ENCODE data around the gene TCEAL2. TPM values are rescaled to one million over a fixed set of nuclear protein-coding genes. Genes with fewer than 3 reads are reported as not detected.
"Not testable (repeated sequence)": the region's sequence is repeated elsewhere in the genome, so short reads cannot be mapped to it uniquely, and the experiment has no call there.

Gene TCEAL2
- total and polyA plus RNA-seq, 2 experiments from 2014 or later = 9.1 to 45.9 TPM

DNA sequence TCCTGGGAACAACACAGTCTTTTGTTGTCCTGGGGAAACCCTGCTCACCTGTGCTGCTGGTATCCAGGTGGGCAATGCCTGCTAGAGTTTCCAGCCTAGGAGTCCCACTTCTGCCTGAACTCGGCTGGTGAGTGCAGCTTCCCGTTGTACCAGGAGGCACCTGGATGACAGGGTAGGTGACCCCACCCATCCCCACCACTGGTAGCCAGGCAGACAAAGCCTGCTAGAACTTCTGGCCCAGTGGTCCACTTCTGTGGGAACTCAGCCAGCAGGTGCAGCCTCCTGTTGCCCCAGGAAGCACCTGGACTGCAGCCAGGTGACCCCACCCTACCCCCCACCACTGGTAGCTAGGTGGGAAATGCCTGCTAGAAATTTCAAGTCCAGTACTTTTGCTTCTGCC is 9.7 kb upstream of the TCEAL2 start (continued):
- TF ChIP-seq, protein P1, sequence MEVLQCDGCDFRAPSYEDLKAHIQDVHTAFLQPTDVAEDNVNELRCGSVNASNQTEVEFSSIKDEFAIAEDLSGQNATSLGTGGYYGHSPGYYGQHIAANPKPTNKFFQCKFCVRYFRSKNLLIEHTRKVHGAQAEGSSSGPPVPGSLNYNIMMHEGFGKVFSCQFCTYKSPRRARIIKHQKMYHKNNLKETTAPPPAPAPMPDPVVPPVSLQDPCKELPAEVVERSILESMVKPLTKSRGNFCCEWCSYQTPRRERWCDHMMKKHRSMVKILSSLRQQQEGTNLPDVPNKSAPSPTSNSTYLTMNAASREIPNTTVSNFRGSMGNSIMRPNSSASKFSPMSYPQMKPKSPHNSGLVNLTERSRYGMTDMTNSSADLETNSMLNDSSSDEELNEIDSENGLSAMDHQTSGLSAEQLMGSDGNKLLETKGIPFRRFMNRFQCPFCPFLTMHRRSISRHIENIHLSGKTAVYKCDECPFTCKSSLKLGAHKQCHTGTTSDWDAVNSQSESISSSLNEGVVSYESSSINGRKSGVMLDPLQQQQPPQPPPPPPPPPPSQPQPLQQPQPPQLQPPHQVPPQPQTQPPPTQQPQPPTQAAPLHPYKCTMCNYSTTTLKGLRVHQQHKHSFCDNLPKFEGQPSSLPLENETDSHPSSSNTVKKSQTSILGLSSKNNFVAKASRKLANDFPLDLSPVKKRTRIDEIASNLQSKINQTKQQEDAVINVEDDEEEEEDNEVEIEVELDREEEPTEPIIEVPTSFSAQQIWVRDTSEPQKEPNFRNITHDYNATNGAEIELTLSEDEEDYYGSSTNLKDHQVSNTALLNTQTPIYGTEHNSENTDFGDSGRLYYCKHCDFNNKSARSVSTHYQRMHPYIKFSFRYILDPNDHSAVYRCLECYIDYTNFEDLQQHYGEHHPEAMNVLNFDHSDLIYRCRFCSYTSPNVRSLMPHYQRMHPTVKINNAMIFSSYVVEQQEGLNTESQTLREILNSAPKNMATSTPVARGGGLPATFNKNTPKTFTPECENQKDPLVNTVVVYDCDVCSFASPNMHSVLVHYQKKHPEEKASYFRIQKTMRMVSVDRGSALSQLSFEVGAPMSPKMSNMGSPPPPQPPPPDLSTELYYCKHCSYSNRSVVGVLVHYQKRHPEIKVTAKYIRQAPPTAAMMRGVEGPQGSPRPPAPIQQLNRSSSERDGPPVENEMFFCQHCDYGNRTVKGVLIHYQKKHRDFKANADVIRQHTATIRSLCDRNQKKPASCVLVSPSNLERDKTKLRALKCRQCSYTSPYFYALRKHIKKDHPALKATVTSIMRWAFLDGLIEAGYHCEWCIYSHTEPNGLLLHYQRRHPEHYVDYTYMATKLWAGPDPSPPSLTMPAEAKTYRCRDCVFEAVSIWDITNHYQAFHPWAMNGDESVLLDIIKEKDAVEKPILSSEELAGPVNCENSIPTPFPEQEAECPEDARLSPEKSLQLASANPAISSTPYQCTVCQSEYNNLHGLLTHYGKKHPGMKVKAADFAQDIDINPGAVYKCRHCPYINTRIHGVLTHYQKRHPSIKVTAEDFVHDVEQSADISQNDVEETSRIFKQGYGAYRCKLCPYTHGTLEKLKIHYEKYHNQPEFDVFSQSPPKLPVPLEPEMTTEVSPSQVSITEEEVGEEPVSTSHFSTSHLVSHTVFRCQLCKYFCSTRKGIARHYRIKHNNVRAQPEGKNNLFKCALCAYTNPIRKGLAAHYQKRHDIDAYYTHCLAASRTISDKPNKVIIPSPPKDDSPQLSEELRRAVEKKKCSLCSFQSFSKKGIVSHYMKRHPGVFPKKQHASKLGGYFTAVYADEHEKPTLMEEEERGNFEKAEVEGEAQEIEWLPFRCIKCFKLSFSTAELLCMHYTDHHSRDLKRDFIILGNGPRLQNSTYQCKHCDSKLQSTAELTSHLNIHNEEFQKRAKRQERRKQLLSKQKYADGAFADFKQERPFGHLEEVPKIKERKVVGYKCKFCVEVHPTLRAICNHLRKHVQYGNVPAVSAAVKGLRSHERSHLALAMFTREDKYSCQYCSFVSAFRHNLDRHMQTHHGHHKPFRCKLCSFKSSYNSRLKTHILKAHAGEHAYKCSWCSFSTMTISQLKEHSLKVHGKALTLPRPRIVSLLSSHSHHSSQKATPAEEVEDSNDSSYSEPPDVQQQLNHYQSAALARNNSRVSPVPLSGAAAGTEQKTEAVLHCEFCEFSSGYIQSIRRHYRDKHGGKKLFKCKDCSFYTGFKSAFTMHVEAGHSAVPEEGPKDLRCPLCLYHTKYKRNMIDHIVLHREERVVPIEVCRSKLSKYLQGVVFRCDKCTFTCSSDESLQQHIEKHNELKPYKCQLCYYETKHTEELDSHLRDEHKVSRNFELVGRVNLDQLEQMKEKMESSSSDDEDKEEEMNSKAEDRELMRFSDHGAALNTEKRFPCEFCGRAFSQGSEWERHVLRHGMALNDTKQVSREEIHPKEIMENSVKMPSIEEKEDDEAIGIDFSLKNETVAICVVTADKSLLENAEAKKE (CRISPR knock-in tag; IDR thresholded peaks at IDR 0.05) = no peak
- no peak for TF ChIP-seq ZNF331 (CRISPR knock-in tag; IDR thresholded peaks at IDR 0.05; ENCODE audit: low read depth)
- TF ChIP-seq POLR2AphosphoS5 (IDR thresholded peaks at IDR 0.05; ENCODE audit: low read depth) = no peak

DNA sequence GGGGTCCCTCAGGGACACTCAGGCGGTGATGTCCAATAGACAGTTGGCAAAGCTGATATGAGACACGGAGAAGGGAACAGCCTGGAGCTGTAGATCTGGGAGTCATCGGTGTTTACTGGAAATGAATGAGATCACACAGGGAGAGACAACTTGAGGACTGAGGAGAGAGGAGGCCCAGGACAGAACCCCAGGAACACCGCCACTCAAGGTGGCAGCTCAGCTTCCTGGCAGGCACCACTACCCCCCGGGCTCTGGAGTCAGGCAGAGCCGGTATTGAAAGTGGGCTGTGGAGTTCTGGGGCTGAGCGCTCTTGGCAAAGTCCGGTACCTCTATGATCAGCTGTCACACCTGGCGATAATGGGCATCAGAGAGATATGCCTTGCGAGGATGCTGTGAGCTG is 465 bp upstream of the TCEAL2 start:
- H3K4me3 ChIP-seq = peak overlapping the region; percentile 62
- not testable (repeated sequence) for H3K9me3 Mint-ChIP-seq; H3K79me2 ChIP-seq (replicated peaks; ENCODE audit: insufficient read depth); H3K27ac ChIP-seq (ENCODE audit: low read depth); H4K20me1 ChIP-seq (replicated peaks; ENCODE audit: insufficient read depth); H3K4me1 ChIP-seq (ENCODE audit: insufficient read depth); H3K27ac Mint-ChIP-seq; H3K36me3 Mint-ChIP-seq (ENCODE audit: low read depth); H3K9me2 ChIP-seq (ENCODE audit: insufficient read depth); H3K36me3 ChIP-seq (ENCODE audit: insufficient read depth); H3F3A ChIP-seq (replicated peaks; ENCODE audit: low read depth); ATAC-seq; DNase-seq (ENCODE audit: low spot score); H3K27me3 Mint-ChIP-seq (ENCODE audit: insufficient read depth, low read depth, poor library complexity)
- H3K4me3 Mint-ChIP-seq = peak overlapping the region; percentile 81
- H3K27me3 ChIP-seq (ENCODE audit: insufficient read depth) = peaks cover 27% of the 10 kb centered on the region
- peaks cover 13% of the 10 kb centered on the region for H3K4me1 Mint-ChIP-seq
- peak overlapping the region; percentile 75 for H3K4me2 ChIP-seq
- 0 out of 2 replicates have a peak overlapping the region, but pooled peaks have one; percentile 56 for H2AFZ ChIP-seq

DNA sequence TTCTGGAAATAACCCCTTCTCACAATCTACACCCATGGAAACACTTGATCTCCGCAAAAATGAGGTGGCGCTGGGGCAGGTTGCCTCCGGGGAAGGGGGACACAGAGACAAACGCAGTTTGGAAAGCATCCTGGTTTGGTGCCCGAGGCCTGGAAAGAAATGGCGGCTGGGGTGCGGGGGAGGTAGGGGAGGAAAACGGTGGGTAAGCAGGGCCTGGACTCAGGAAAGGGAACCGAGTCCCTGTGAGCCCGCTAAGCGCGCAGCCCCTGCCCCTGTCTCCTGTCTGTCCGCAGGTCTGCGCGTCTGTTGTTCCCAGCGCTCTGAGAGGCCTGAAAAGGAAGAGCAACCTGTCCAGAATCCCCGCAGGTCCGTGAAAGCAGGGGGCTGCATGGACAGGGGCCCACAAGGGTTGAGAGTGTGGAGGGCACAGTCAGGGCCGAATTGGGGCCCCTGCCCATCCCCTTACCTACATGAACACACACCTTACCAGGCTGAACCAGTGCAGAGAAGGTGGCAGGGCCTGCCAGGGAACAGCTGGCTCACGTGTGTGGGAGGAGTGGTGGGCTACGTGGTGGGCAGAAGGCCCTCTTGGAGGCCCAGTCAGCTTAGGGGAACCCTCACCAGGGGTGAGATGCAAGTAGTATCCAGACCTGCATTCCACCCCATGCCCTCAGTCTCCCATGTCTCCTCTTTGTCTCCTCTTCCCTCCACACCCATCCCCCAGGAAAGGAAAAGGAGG is 770 bp downstream of the TCEAL2 start:
- H3K4me1 ChIP-seq (ENCODE audit: insufficient read depth); H3K27me3 Mint-ChIP-seq (ENCODE audit: insufficient read depth, low read depth, poor library complexity); H3K9me2 ChIP-seq (ENCODE audit: insufficient read depth); H3K79me2 ChIP-seq (replicated peaks; ENCODE audit: insufficient read depth); H3K36me3 Mint-ChIP-seq (ENCODE audit: low read depth); H3F3A ChIP-seq (replicated peaks; ENCODE audit: low read depth); H3K36me3 ChIP-seq (ENCODE audit: insufficient read depth); H3K9me3 Mint-ChIP-seq; H4K20me1 ChIP-seq (replicated peaks; ENCODE audit: insufficient read depth); H3K27ac ChIP-seq (ENCODE audit: low read depth); H3K27ac Mint-ChIP-seq; H2AFZ ChIP-seq: not testable (repeated sequence)
- ATAC-seq (peak; percentile 68), DNase-seq (ENCODE audit: low spot score) (peak; percentile 8)
- H3K27me3 ChIP-seq (ENCODE audit: insufficient read depth) = peaks cover 27% of the 10 kb centered on the region
- Mint-ChIP-seq H3K4me3 (peak overlapping the region; percentile 84), H3K4me1 (peaks cover 13% of the 10 kb centered on the region)
- peak overlapping the region; percentile 62 for H3K4me3 ChIP-seq
- H3K4me2 ChIP-seq = peak overlapping the region; percentile 71
